RWPE2 (cell line): ENCODE results near the gene SPON1.

Experiments used
- ATAC-seq: fragments of 200-7000 bp; cut with Tn5 transposase; 3 replicates; pipeline ENCODE4 v1.9.1; 2021; ENCODE audit warnings: low read depth
- DNase-seq: peaks from one replicate; pipeline ENCODE4 v3.0.0-alpha.2; 2020; ENCODE audit warnings: low spot score
- H3K27ac ChIP-seq: fragments of 450-650 bp; 2 replicates; pipeline ENCODE4 v1.5.1; 2017; ENCODE audit warnings: mild to moderate bottlenecking; ENCODE audit not compliant: poor library complexity, severe bottlenecking
- H3K27me3 ChIP-seq: fragments of 250-450 bp; sonication (Bioruptor Pico); 2 replicates; pipeline ENCODE4 v1.5.1; 2021; ENCODE audit warnings: mild to moderate bottlenecking, moderate library complexity; ENCODE audit not compliant: insufficient read depth, poor library complexity, severe bottlenecking
- H3K36me3 ChIP-seq: fragments of 250-450 bp; sonication (Bioruptor Pico); 2 replicates; pipeline ENCODE4 v1.5.1; 2020; ENCODE audit warnings: low read depth, mild to moderate bottlenecking, moderate library complexity
- H3K4me1 ChIP-seq: fragments of 250-450 bp; sonication (Bioruptor Pico); 2 replicates; pipeline ENCODE4 v1.5.1; 2021; ENCODE audit warnings: mild to moderate bottlenecking, moderate library complexity; ENCODE audit not compliant: insufficient read depth, poor library complexity, severe bottlenecking
- H3K4me3 ChIP-seq: fragments of 250-450 bp; sonication (Bioruptor Pico); 2 replicates; pipeline ENCODE4 v1.5.1; 2021; ENCODE audit warnings: mild to moderate bottlenecking, moderate library complexity; ENCODE audit not compliant: severe bottlenecking
- H3K9me3 ChIP-seq: fragments of 250-450 bp; sonication (Bioruptor Pico); 2 replicates; pipeline ENCODE4 v1.5.1; 2021; ENCODE audit warnings: mild to moderate bottlenecking, moderate library complexity; ENCODE audit not compliant: severe bottlenecking
- TF ChIP-seq, protein P1 (sequence below): fragments of 450-650 bp; IDR thresholded peaks from one replicate; pipeline ENCODE4 v1.5.1; 2017; ENCODE audit warnings: mild to moderate bottlenecking, moderate library complexity; ENCODE audit not compliant: poor library complexity, severe bottlenecking

The SPON1 gene

GRCh38 chr11:14054116-14055107 is 91.9 kb downstream of the SPON1 start:
- Histone ChIP-seq H3K27me3 (no peaks in the 10 kb centered on the region), H3K4me1 (no peaks in the 10 kb centered on the region), H3K27ac (no peak overlapping the region), H3K9me3 (no peaks in the 10 kb centered on the region), H3K36me3 (no peaks in the 10 kb centered on the region), H3K4me3 (no peak overlapping the region)
- DNase-seq: no peak
- TF ChIP-seq, protein P1, sequence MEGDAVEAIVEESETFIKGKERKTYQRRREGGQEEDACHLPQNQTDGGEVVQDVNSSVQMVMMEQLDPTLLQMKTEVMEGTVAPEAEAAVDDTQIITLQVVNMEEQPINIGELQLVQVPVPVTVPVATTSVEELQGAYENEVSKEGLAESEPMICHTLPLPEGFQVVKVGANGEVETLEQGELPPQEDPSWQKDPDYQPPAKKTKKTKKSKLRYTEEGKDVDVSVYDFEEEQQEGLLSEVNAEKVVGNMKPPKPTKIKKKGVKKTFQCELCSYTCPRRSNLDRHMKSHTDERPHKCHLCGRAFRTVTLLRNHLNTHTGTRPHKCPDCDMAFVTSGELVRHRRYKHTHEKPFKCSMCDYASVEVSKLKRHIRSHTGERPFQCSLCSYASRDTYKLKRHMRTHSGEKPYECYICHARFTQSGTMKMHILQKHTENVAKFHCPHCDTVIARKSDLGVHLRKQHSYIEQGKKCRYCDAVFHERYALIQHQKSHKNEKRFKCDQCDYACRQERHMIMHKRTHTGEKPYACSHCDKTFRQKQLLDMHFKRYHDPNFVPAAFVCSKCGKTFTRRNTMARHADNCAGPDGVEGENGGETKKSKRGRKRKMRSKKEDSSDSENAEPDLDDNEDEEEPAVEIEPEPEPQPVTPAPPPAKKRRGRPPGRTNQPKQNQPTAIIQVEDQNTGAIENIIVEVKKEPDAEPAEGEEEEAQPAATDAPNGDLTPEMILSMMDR: no peak
- ATAC-seq: no peak

- Histone ChIP-seq H3K4me1 (no peaks in the 10 kb centered on the region), H3K9me3 (no peaks in the 10 kb centered on the region), H3K27ac (no peak overlapping the region), H3K27me3 (no peaks in the 10 kb centered on the region), H3K4me3 (no peak overlapping the region), H3K36me3 (no peaks in the 10 kb centered on the region)
- DNase-seq (no peak), ATAC-seq (no peak)
- TF ChIP-seq, protein P1: no peak
Observed at GRCh38 chr11:14055936-14056335, 93.4 kb downstream of the SPON1 start.

DNA sequence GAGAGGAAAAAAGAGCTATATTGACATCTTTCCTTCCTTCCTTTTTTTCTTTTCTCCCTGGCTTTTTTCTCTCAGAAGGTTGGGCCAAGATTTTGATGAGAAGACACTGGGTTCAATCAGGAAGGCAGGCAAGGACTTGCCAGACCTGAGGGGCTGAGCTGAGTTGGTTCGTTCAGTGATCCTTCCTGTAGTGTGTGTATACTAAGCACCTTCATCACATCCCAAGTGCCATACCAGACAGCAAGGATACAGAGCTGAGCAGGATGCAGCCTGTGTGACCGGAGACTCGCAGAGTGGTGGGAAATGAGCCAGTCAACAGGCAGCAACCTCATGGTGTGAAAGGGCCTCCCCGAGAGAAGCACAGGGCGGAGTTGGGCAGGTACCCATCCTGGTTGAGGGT is 95.5 kb downstream of the SPON1 start:
- no peaks in the 10 kb centered on the region for H3K9me3 ChIP-seq
- no peak for DNase-seq
- H3K36me3 ChIP-seq: no peaks in the 10 kb centered on the region
- H3K4me1 ChIP-seq: no peaks in the 10 kb centered on the region
- no peak overlapping the region for H3K27ac ChIP-seq
- ATAC-seq: peak; percentile 29; the same call in 1 of the 3 replicates
- TF ChIP-seq, protein P1: no peak
- no peak overlapping the region for H3K4me3 ChIP-seq
- no peaks in the 10 kb centered on the region for H3K27me3 ChIP-seq

GRCh38 chr11:14059491-14059890 is 97.0 kb downstream of the SPON1 start:
- TF ChIP-seq, protein P1: no peak
- ATAC-seq: no peak

GRCh38 chr11:14061721-14062120 is 99.2 kb downstream of the SPON1 start:
- no peak overlapping the region for H3K27ac ChIP-seq
- no peak for DNase-seq
- H3K27me3 ChIP-seq: no peaks in the 10 kb centered on the region
- H3K9me3 ChIP-seq: no peaks in the 10 kb centered on the region
- no peak for ATAC-seq
- H3K4me3 ChIP-seq: no peak overlapping the region
- TF ChIP-seq, protein P1: no peak
- no peaks in the 10 kb centered on the region for H3K36me3 ChIP-seq
- H3K4me1 ChIP-seq: no peaks in the 10 kb centered on the region

More at GRCh38 chr11:14059491-14059890, 97.0 kb downstream of the SPON1 start:
- no peaks in the 10 kb centered on the region for H3K4me1 ChIP-seq
- no peak for DNase-seq
- H3K9me3 ChIP-seq: no peaks in the 10 kb centered on the region
- no peak overlapping the region for H3K4me3 ChIP-seq
- no peaks in the 10 kb centered on the region for H3K36me3 ChIP-seq
- no peaks in the 10 kb centered on the region for H3K27me3 ChIP-seq
- H3K27ac ChIP-seq: no peak overlapping the region
